Left forelimb (tissue), 1 donor: ENCODE results near the gene CFAP206.
"Not testable (repeated sequence)": the region's sequence is repeated elsewhere in the genome, so short reads cannot be mapped to it uniquely, and the experiment has no call there.

ENCODE experiments used
- DNase-seq: peaks from one replicate; pipeline ENCODE4 v3.0.0-alpha.2; 2018; ENCODE audit warnings: low spot score

CFAP206 gene

GRCh38 chr6:87426789-87427188 is 19.0 kb downstream of the CFAP206 start:
- DNase-seq, result no peak

GRCh38 chr6:87430499-87430898 is 22.7 kb downstream of the CFAP206 start:
- no peak for DNase-seq

DNA sequence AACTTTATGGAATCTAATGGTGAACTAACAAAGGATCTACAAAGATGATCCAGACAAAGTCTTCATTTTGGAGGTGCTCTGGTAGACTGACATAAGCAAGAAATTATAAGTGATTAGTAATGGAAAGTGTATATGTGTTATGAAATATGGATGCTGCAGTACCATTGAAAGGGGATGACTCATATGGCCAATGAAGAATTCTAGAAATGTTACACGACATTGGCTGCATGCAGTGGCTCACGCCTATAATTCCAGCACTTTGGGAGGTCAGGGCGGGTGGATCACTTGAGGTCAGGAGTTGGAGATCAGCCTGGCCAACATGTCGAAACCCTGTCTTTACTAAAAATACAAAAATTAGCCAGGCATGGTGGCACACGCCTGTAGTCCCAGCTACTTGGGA is 23.5 kb downstream of the CFAP206 start:
- DNase-seq, result no peak

GRCh38 chr6:87436435-87436834 is 28.7 kb downstream of the CFAP206 start:
- DNase-seq, result peak; percentile 70

GRCh38 chr6:87441711-87442110 is 33.9 kb downstream of the CFAP206 start:
- DNase-seq, result no peak

- DNase-seq, result no peak
These were observed 36.6 kb downstream of the CFAP206 start for GRCh38 chr6:87444362-87444761.

DNA sequence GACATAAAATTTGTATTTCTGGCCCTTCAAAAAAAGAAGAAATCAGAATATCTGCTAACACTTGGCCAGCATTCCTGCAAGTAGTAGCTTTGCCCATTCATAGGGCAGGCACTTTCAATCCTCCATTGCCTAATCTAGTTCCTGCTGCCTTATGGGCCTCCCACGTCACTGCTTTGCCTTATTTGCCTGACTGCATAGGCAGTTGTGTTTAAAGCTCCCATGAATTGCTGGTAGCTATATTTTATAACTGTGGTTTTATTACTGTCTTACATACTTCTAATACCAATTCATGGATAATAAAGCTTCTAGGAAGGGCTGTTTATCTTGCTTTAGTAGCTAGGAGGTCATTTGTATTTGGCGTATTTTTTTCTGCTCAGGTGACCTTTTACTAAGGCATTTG is 57.3 kb downstream of the CFAP206 start:
- no peak for DNase-seq

- DNase-seq, result peak; percentile 94
These were observed 65.0 kb downstream of the CFAP206 start, which contains the start of gene SLC35A1 for GRCh38 chr6:87472525-87473418. Gene SLC35A1 (plus strand): TSS chr6:87472974. CDS start chr6:87473004, 30 bp downstream.

DNA sequence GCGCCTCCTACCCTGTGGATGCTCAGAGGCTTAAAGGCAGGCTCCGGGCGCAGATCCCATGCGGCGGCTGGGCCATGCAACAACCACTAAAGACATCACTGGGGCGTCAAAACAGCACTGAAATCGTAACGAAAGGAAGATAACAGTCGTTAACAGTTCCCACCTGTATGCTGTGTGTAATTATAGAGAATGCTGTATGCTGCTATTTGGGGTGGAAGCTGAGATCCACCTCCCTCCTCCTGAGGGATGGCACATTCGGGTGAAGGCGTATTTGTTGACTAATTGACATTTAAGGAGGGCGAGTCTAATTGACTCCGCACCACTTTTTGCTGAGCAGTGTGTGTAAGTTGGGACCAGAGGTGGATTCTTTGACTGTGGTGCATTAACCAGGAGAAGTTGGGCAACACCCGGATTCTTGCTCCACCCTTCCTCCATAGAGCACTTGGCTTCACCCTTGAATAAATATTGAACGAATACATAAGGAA is 65.7 kb downstream of the CFAP206 start:
- no peak for DNase-seq

DNA sequence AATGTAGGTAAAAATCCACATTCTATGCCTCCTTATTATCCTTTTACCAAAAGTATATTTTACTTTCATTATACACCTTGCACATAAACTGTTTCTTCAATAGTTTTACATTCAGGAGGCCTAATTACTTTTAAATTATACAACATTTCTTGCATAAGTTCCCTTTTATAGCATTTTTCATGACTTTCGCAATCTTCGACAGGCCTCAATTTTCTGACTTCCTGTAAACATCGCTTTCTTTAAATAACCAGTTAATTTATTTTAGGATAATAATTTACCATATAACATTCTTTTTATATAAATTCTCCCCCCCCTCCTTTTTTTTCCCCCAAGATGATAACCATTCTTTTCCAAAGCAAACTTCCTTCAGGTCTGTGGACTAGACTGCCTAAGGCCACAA is 74.2 kb downstream of the CFAP206 start:
- no peak for DNase-seq

- no peak for DNase-seq
These were observed 74.6 kb downstream of the CFAP206 start for GRCh38 chr6:87482366-87482765.

GRCh38 chr6:87483929-87484328 is 76.2 kb downstream of the CFAP206 start:
- no peak for DNase-seq

DNA sequence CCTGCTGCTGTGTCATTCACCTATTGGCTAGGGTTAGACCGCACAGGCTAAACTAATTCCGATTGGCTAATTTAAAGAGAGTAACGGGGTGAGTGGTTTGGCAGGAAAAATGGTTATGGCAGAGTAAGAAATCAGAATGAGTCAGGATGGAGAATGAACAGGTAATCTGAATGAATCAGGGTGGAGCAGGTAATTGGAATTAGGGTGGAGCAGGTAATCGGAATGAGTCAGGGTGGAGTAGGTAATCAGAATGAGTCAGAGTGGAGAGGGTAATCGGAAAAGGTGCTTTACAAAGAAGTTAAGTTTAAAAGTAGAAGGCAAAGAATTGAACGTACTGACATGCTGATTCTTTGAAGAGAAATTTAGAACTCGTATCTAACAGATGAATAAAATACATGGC is 76.7 kb downstream of the CFAP206 start:
- DNase-seq, result no peak

DNA sequence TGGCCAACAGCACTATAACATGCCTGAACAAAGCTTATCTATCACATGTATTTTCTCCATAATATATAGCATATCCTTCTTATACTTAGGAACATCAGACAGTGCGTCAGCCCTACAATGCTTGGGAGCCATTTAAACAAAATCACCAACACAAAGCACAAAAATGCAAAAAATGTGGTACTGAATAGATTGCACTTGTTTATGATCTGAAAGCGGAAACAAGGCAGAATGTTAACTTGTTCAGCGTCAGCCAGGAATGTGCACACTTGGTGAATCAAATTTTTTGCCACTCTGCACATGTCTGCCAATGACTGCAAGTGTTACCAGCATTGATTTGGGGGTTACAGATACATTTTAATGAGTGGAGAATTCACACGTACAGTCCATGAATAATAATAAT is 79.8 kb downstream of the CFAP206 start:
- no peak for DNase-seq

GRCh38 chr6:87489326-87489725 is 81.6 kb downstream of the CFAP206 start:
- DNase-seq, result not testable (repeated sequence)

DNA sequence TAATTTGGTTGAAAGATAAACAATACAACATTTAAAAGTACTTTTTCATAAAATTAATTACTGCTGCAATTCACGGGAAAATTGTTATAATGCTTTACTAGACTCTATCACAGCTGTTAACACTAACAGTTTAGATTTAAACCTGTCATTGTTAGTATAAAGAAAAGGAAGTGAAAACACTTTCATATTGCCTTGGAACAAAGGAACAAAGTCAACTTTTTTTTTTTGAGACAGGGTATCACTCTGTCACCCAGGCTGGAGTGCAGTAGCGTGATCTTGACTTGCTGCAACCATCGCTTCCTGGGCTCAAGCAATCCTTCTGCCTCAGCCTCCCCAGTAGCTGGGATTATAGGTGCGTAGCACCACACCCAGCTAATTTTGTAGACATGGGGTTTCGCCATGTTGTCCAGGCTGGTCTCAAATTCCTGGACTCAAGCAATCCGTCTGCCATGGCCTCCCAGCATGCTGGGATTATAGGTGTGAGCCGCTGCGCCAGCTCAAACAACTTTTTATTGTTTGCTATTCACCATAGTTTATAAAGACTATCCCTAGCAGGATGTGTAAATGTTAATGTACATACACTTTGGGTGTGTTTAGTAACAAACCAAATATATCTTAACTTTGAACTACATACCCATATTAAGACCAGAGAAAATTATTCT is 87.1 kb downstream of the CFAP206 start:
- DNase-seq, result no peak

DNA sequence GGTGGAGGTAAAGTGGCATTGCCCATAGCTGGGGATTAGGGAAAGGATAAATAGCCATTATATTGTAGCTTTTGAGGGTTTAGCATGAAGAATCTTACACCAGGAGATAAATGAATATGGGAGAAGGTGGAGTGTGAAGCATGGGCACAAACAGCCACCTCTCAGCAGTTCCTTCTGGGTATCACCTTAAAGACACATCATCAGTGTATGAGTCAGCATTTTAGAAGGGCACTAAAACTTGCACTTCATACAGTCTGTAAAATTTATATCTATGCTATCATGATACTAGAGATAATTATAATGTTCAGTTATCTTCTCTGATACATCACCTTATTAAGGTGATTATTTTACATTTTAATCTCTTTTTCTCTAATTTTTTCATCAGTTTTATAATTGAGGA is 90.3 kb downstream of the CFAP206 start:
- DNase-seq, result no peak

GRCh38 chr6:87501809-87502572 is 94.2 kb downstream of the CFAP206 start:
- no peak for DNase-seq

GRCh38 chr6:87504441-87504840 is 96.7 kb downstream of the CFAP206 start:
- no peak for DNase-seq
